Nephron (organoid): Measurements from ENCODE around the gene MGST2.
"Not testable (repeated sequence)": the region's sequence is repeated elsewhere in the genome, so short reads cannot be mapped to it uniquely, and the experiment has no call there.

Experiments used
- H3K27ac Mint-ChIP-seq, 3 experiments: 2 replicates each; pipeline ENCODE4 v1.8.0; 2020; ENCODE audit warnings: mixed read lengths in 3 of 3, mild to moderate bottlenecking in 2 of 3, moderate library complexity in 1 of 3
- H3K27me3 Mint-ChIP-seq: 2 replicates; pipeline ENCODE4 v1.8.0; 2021; ENCODE audit warnings: low read depth, mild to moderate bottlenecking, moderate library complexity, mixed read lengths
- H3K36me3 Mint-ChIP-seq: 2 replicates; pipeline ENCODE4 v1.8.0; 2020; ENCODE audit warnings: low read depth, mixed read lengths
- H3K4me1 Mint-ChIP-seq: 2 replicates; pipeline ENCODE4 v1.8.0; 2020; ENCODE audit warnings: mixed read lengths
- H3K4me3 Mint-ChIP-seq, 3 experiments: 2 replicates each; pipeline ENCODE4 v1.8.0; 2020; ENCODE audit warnings: mild to moderate bottlenecking in 3 of 3, mixed read lengths in 3 of 3, moderate library complexity in 2 of 3
- H3K9me3 Mint-ChIP-seq: 2 replicates; pipeline ENCODE4 v1.8.0; 2020; ENCODE audit warnings: mixed read lengths
- CTCF ChIP-seq, 3 experiments: fragments of 200-600 bp; sonication (generic); IDR thresholded peaks; one replicate each; pipeline ENCODE4 v1.5.0; 2021; ENCODE audit warnings: antibody characterized with exemption in 3 of 3; ENCODE audit not compliant: unreplicated experiment in 3 of 3

The MGST2 gene

GRCh38 chr4:139694522-139695107 is 29.0 kb downstream of the MGST2 start:
- H3K27me3 Mint-ChIP-seq, result no peaks in the 10 kb centered on the region
- peaks cover 5% of the 10 kb centered on the region for H3K4me1 Mint-ChIP-seq
- no peak overlapping the region for H3K4me3 Mint-ChIP-seq
- TF ChIP-seq CTCF (IDR thresholded peaks at IDR 0.05; ENCODE audit: unreplicated experiment in 3 of 3), result no peak
- no peak overlapping the region for H3K27ac Mint-ChIP-seq
- H3K36me3 Mint-ChIP-seq, result peaks cover 45% of the 10 kb centered on the region
- peaks cover 12% of the 10 kb centered on the region for H3K9me3 Mint-ChIP-seq

- peaks cover 12% of the 10 kb centered on the region for H3K9me3 Mint-ChIP-seq
- TF ChIP-seq CTCF (IDR thresholded peaks at IDR 0.05; ENCODE audit: unreplicated experiment in 3 of 3), result no peak
- H3K4me3 Mint-ChIP-seq, result no peak overlapping the region
- peaks cover 49% of the 10 kb centered on the region for H3K36me3 Mint-ChIP-seq
- H3K27ac Mint-ChIP-seq, result no peak overlapping the region
- H3K4me1 Mint-ChIP-seq, result peaks cover 5% of the 10 kb centered on the region
- H3K27me3 Mint-ChIP-seq, result peaks cover 3% of the 10 kb centered on the region
Measured at GRCh38 chr4:139696491-139696890, 30.9 kb downstream of the MGST2 start.

GRCh38 chr4:139698167-139698925 is 32.7 kb downstream of the MGST2 start:
- not testable (repeated sequence) for H3K27me3 Mint-ChIP-seq, H3K4me1 Mint-ChIP-seq, H3K27ac Mint-ChIP-seq, H3K4me3 Mint-ChIP-seq
- H3K36me3 Mint-ChIP-seq, result peaks cover 53% of the 10 kb centered on the region
- peak in 1 of 3 experiments; percentile 24 for TF ChIP-seq CTCF (IDR thresholded peaks at IDR 0.05; ENCODE audit: unreplicated experiment in 3 of 3)
- peaks cover 12% of the 10 kb centered on the region for H3K9me3 Mint-ChIP-seq

- no peak for TF ChIP-seq CTCF (IDR thresholded peaks at IDR 0.05; ENCODE audit: unreplicated experiment in 3 of 3)
- H3K27ac Mint-ChIP-seq, result no peak overlapping the region
- H3K36me3 Mint-ChIP-seq, result peaks cover 54% of the 10 kb centered on the region
- H3K9me3 Mint-ChIP-seq, result peaks cover 12% of the 10 kb centered on the region
- H3K4me3 Mint-ChIP-seq, result no peak overlapping the region
- H3K4me1 Mint-ChIP-seq, result no peaks in the 10 kb centered on the region
- H3K27me3 Mint-ChIP-seq, result peaks cover 4% of the 10 kb centered on the region
Measured at GRCh38 chr4:139700568-139700967, 34.9 kb downstream of the MGST2 start.

- H3K4me3 Mint-ChIP-seq, result no peak overlapping the region
- peaks cover 58% of the 10 kb centered on the region for H3K36me3 Mint-ChIP-seq
- peaks cover 15% of the 10 kb centered on the region for H3K9me3 Mint-ChIP-seq
- TF ChIP-seq CTCF (IDR thresholded peaks at IDR 0.05; ENCODE audit: unreplicated experiment in 3 of 3), result no peak
- no peak overlapping the region for H3K27ac Mint-ChIP-seq
- H3K27me3 Mint-ChIP-seq, result peaks cover 4% of the 10 kb centered on the region
- H3K4me1 Mint-ChIP-seq, result peaks cover 8% of the 10 kb centered on the region
Measured at GRCh38 chr4:139704915-139705485, 39.4 kb downstream of the MGST2 start.
